ENCODE data around the gene COG2.
"Not testable (repeated sequence)": the region's sequence is repeated elsewhere in the genome, so short reads cannot be mapped to it uniquely, and the experiment has no call there.

COG2 gene

GRCh38 chr1:230696218-230696617 lies 53.9 kb downstream of the COG2 start:
- no peak overlapping the region for H3K4me3 ChIP-seq (ENCODE audit: control insufficient read depth, low read depth, low read length)
- no peak for TF ChIP-seq CTCF (IDR thresholded peaks at IDR 0.05; ENCODE audit: control insufficient read depth, insufficient read depth, low read depth, low read length, missing control alignments)
- no peak for DNase-seq (ENCODE audit: low read depth)

GRCh38 chr1:230696722-230697437 lies 54.6 kb downstream of the COG2 start:
- no peak for DNase-seq (ENCODE audit: low read depth)
- no peak overlapping the region for H3K4me3 ChIP-seq (ENCODE audit: control insufficient read depth, low read depth, low read length)
- TF ChIP-seq CTCF (IDR thresholded peaks at IDR 0.05; ENCODE audit: control insufficient read depth, insufficient read depth, low read depth, low read length, missing control alignments): no peak

GRCh38 chr1:230698130-230698529 lies 55.8 kb downstream of the COG2 start:
- DNase-seq (ENCODE audit: low read depth): no peak
- TF ChIP-seq CTCF (IDR thresholded peaks at IDR 0.05; ENCODE audit: control insufficient read depth, insufficient read depth, low read depth, low read length, missing control alignments): no peak

GRCh38 chr1:230698964-230699363 lies 56.7 kb downstream of the COG2 start:
- not testable (repeated sequence) for DNase-seq (ENCODE audit: low read depth); H3K4me3 ChIP-seq (ENCODE audit: control insufficient read depth, low read depth, low read length)

More at GRCh38 chr1:230698130-230698529, 55.8 kb downstream of the COG2 start:
- H3K4me3 ChIP-seq (ENCODE audit: control insufficient read depth, low read depth, low read length): no peak overlapping the region

GRCh38 chr1:230699716-230700115 lies 57.4 kb downstream of the COG2 start:
- DNase-seq (ENCODE audit: low read depth): no peak
- TF ChIP-seq CTCF (IDR thresholded peaks at IDR 0.05; ENCODE audit: control insufficient read depth, insufficient read depth, low read depth, low read length, missing control alignments): no peak
- H3K4me3 ChIP-seq (ENCODE audit: control insufficient read depth, low read depth, low read length): no peak overlapping the region

GRCh38 chr1:230700132-230700531 lies 57.9 kb downstream of the COG2 start:
- DNase-seq (ENCODE audit: low read depth): no peak
- TF ChIP-seq CTCF (IDR thresholded peaks at IDR 0.05; ENCODE audit: control insufficient read depth, insufficient read depth, low read depth, low read length, missing control alignments): no peak
- no peak overlapping the region for H3K4me3 ChIP-seq (ENCODE audit: control insufficient read depth, low read depth, low read length)

- TF ChIP-seq CTCF (IDR thresholded peaks at IDR 0.05; ENCODE audit: control insufficient read depth, insufficient read depth, low read depth, low read length, missing control alignments): no peak
- H3K4me3 ChIP-seq (ENCODE audit: control insufficient read depth, low read depth, low read length): no peak overlapping the region
- no peak for DNase-seq (ENCODE audit: low read depth)
Observed at GRCh38 chr1:230701434-230701833, 59.2 kb downstream of the COG2 start.

Measured in AG09309 (cell line).